Measurements from ENCODE around the gene STAP2.

The STAP2 gene

GRCh38 chr19:4362101-4362828 is 23.6 kb upstream of the STAP2 start:
- no peak for ATAC-seq
- TF ChIP-seq, protein P1, sequence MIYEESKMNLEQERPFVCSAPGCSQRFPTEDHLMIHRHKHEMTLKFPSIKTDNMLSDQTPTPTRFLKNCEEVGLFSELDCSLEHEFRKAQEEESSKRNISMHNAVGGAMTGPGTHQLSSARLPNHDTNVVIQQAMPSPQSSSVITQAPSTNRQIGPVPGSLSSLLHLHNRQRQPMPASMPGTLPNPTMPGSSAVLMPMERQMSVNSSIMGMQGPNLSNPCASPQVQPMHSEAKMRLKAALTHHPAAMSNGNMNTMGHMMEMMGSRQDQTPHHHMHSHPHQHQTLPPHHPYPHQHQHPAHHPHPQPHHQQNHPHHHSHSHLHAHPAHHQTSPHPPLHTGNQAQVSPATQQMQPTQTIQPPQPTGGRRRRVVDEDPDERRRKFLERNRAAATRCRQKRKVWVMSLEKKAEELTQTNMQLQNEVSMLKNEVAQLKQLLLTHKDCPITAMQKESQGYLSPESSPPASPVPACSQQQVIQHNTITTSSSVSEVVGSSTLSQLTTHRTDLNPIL (CRISPR knock-in tag; IDR thresholded peaks at IDR 0.05; ENCODE audit: low read depth): no peak
- no peak for TF ChIP-seq POU6F1 (CRISPR knock-in tag; IDR thresholded peaks at IDR 0.05; ENCODE audit: borderline replicate concordance, low read depth)
- no peak for TF ChIP-seq TCF4 (CRISPR knock-in tag; IDR thresholded peaks at IDR 0.05; ENCODE audit: borderline replicate concordance)
- TF ChIP-seq ARNTL (CRISPR knock-in tag; IDR thresholded peaks at IDR 0.05; ENCODE audit: borderline replicate concordance, low read depth): no peak
- TF ChIP-seq ZFP3 (CRISPR knock-in tag; IDR thresholded peaks at IDR 0.05): no peak
- TF ChIP-seq CSDC2 (CRISPR knock-in tag; IDR thresholded peaks at IDR 0.05): no peak
- no peak for TF ChIP-seq RARB (CRISPR knock-in tag; IDR thresholded peaks at IDR 0.05)
- TF ChIP-seq OSR1 (CRISPR knock-in tag; IDR thresholded peaks at IDR 0.05): no peak
- TF ChIP-seq PPARA (CRISPR knock-in tag; IDR thresholded peaks at IDR 0.05; ENCODE audit: borderline replicate concordance): no peak

DNA sequence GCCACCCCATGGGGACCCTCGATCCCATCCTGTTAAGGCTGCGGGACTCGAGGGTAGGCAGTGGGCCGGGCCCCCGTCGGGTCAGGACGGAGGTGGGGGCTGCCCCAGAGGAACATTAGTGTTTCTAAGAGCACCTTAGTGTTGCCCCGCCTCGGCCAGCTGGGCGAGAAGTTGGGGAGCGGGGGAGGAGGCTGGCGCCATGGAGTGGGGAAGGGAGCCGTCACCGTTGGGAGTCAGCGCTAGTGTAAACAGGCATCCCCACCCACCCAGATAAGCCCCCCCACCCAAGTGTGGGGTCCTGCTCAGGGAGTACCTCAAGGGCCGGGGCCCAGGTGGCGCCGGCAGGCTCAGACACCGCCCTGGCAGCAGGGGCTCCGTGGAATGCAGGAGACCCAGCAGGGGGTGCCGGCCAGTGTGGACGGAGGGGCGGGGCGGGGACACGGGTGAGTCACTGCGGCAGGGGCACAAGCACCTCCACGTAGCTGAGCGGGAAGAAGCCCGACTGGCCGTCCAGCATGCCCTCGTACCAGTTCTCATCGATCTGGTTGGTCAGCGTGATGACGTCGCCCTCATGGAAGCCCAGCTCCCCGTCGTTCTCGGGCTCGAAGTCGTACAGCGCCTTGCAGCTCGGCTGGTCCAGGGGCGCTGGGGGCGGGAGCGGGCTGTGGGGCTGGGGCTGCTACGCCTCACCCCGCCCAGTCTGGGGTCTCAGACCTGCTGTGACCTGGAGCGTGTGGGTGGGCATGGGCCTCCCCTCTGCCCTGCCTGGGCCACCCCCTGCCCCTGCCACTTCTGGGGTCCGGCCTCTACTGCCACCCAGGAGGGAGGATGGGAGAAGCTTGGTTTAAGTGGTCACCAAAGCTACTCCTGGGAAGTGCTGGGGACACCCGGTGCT is 22.8 kb upstream of the STAP2 start:
- ATAC-seq: no peak
- TF ChIP-seq PPARA (CRISPR knock-in tag; IDR thresholded peaks at IDR 0.05; ENCODE audit: borderline replicate concordance): no peak
- no peak for TF ChIP-seq SNAI2 (CRISPR knock-in tag; IDR thresholded peaks at IDR 0.05)
- no peak for TF ChIP-seq ESRRG (CRISPR knock-in tag; IDR thresholded peaks at IDR 0.05)
- no peak for TF ChIP-seq TCF4 (CRISPR knock-in tag; IDR thresholded peaks at IDR 0.05; ENCODE audit: borderline replicate concordance)
- TF ChIP-seq ZNF70 (CRISPR knock-in tag; IDR thresholded peaks at IDR 0.05): no peak
- no peak for TF ChIP-seq ZC3H10 (CRISPR knock-in tag; IDR thresholded peaks at IDR 0.05)
- no peak for TF ChIP-seq ZNF565 (CRISPR knock-in tag; conservative IDR thresholded peaks at IDR 0.05; ENCODE audit: low read depth)
- TF ChIP-seq, protein P2, sequence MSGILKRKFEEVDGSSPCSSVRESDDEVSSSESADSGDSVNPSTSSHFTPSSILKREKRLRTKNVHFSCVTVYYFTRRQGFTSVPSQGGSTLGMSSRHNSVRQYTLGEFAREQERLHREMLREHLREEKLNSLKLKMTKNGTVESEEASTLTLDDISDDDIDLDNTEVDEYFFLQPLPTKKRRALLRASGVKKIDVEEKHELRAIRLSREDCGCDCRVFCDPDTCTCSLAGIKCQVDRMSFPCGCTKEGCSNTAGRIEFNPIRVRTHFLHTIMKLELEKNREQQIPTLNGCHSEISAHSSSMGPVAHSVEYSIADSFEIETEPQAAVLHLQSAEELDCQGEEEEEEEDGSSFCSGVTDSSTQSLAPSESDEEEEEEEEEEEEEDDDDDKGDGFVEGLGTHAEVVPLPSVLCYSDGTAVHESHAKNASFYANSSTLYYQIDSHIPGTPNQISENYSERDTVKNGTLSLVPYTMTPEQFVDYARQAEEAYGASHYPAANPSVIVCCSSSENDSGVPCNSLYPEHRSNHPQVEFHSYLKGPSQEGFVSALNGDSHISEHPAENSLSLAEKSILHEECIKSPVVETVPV (CRISPR knock-in tag; IDR thresholded peaks at IDR 0.05): no peak
- TF ChIP-seq CSDC2 (CRISPR knock-in tag; IDR thresholded peaks at IDR 0.05): no peak
- no peak for TF ChIP-seq TSHZ2 (CRISPR knock-in tag; IDR thresholded peaks at IDR 0.05)
- TF ChIP-seq, protein P1 (CRISPR knock-in tag; IDR thresholded peaks at IDR 0.05; ENCODE audit: low read depth): no peak
- TF ChIP-seq GLIS3 (CRISPR knock-in tag; IDR thresholded peaks at IDR 0.05): no peak
- TF ChIP-seq ISL1 (CRISPR knock-in tag; IDR thresholded peaks at IDR 0.05): no peak
- TF ChIP-seq ARNTL (CRISPR knock-in tag; IDR thresholded peaks at IDR 0.05; ENCODE audit: borderline replicate concordance, low read depth): no peak
- TF ChIP-seq OSR1 (CRISPR knock-in tag; IDR thresholded peaks at IDR 0.05): no peak
- TF ChIP-seq, protein P3, sequence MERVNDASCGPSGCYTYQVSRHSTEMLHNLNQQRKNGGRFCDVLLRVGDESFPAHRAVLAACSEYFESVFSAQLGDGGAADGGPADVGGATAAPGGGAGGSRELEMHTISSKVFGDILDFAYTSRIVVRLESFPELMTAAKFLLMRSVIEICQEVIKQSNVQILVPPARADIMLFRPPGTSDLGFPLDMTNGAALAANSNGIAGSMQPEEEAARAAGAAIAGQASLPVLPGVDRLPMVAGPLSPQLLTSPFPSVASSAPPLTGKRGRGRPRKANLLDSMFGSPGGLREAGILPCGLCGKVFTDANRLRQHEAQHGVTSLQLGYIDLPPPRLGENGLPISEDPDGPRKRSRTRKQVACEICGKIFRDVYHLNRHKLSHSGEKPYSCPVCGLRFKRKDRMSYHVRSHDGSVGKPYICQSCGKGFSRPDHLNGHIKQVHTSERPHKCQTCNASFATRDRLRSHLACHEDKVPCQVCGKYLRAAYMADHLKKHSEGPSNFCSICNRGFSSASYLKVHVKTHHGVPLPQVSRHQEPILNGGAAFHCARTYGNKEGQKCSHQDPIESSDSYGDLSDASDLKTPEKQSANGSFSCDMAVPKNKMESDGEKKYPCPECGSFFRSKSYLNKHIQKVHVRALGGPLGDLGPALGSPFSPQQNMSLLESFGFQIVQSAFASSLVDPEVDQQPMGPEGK (CRISPR knock-in tag; IDR thresholded peaks at IDR 0.05; ENCODE audit: borderline replicate concordance): no peak
- no peak for TF ChIP-seq ZFP30 (CRISPR knock-in tag; IDR thresholded peaks at IDR 0.05)
- TF ChIP-seq POU6F1 (CRISPR knock-in tag; IDR thresholded peaks at IDR 0.05; ENCODE audit: borderline replicate concordance, low read depth): no peak
- no peak for TF ChIP-seq ZFP3 (CRISPR knock-in tag; IDR thresholded peaks at IDR 0.05)

All from SK-N-SH treated with all-trans-retinoic acid at 6 μM for 48 hours (cell line).